C1 segment of cervical spinal cord (tissue), 14 donors: ENCODE measurements around the gene AGBL1.
"Not testable (repeated sequence)": the region's sequence is repeated elsewhere in the genome, so short reads cannot be mapped to it uniquely, and the experiment has no call there.

Source experiments
- DNase-seq, 14 donors: peaks; one replicate each; lab custom pipeline; 2025; lab: John Stamatoyannopoulos, UW

AGBL1 gene

GRCh38 chr15:86082619-86083380 is 3.1 kb downstream of the AGBL1 start:
- peak in 5 of 14 donors; percentile 5 to 87 (median 17) for DNase-seq

DNA sequence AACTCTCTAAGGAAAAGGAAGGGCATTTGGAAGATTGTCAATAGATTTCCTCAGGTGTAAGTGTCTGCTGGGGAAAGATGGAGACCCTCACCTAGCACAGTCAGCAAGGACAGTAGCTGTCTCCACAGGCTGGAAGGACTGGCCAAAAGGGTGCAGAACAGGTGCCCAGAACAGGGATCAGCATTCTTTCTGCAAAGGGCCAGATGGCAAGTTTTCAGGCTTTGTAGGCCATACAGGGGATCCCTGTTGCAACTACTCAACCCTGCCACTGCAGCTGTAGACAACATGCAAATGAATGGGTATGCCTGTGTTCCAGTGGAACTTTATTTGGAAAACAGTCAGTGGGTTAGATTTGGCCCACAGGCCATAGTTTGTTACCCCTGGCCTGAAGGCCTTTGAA is 8.1 kb downstream of the AGBL1 start:
- no peak for DNase-seq

- no peak for DNase-seq
Observed at GRCh38 chr15:86089422-86089821, 9.8 kb downstream of the AGBL1 start.

DNA sequence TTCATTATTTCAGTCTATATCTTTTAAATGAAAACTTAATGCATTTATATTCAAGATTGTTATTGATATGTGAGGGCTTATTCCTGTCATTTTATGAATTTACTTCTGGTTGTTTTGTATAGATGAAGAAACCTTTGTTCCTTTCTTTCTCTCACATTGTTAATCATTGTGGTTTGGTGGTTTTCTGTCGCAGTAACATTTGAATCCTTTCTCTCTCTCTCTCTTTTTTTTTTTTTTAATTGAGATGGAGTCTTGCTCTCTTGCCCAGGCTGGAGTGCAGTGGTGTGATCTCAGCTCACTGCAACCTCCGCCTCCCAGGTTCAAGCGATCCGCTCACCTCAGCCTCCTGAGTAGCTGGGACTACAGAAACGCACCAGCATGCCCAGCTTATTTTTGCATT is 22.1 kb downstream of the AGBL1 start:
- DNase-seq = no peak

- DNase-seq = no peak
Observed at GRCh38 chr15:86103825-86104224, 24.2 kb downstream of the AGBL1 start.

GRCh38 chr15:86106306-86106705 is 26.6 kb downstream of the AGBL1 start:
- DNase-seq = no peak

DNA sequence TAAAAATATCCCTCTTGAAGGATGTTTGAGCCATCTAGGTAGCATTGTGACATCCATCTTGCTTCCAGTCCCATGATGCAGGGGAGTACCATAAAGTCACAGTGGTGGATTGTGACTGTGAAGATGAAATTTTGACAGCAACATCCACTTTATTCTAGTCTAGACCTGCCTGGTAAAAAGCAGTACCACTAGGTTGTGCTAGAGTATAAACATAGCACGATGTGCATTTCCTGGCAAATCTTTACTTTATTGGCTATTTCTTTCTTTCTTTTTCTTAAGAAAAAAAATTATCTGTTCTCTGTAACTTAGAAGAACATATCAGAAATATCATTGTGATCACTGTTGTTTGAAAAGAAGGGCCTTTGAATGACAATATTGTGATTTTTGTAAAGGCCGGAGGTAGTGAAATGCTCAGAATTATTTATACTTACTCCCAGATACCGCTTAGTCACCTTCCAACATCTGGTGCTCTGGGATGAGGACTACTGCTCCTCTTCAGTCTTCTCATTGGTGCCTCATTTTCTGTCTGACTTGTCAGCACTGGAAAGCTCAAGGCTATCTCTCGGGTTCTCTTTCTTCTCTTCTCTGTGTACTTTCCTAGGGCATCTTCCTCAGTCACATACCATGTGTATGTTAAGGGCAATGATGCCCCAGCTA is 35.6 kb downstream of the AGBL1 start:
- no peak for DNase-seq

- DNase-seq = no peak
Observed at GRCh38 chr15:86121568-86122225, 42.0 kb downstream of the AGBL1 start.

DNA sequence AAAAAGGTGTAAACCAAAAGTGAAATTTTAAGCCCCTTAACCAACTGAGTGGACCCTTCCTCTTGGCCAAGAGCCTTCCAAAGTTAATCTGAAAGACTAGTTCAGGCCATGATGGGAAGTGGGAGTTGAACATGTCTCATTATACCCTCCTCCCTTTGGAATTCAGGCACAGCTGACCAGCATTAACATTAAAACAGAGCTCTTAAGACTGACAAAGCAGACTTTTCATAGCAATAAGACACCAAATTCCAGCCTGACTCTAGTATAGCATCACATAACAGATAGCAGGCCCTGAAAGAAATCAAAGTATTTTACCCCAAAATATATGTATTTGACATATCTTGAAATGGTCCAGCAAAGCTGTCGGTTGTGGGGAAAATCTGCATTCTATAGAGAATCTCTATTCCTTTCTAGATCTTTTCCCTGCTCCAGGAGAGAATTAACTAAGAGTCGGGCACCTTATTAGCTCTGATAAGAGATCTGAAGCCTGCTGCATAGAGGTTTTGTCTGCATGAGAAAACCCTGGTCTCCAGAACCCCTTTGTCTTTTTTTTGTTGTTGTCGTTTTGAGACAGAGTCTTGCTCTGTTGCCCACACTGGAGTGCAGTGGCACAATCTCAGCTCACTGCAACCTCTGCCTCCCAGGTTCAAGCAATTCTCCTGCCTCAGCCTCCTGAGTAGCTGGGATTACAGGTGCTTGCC is 43.2 kb downstream of the AGBL1 start:
- DNase-seq = not testable (repeated sequence)

DNA sequence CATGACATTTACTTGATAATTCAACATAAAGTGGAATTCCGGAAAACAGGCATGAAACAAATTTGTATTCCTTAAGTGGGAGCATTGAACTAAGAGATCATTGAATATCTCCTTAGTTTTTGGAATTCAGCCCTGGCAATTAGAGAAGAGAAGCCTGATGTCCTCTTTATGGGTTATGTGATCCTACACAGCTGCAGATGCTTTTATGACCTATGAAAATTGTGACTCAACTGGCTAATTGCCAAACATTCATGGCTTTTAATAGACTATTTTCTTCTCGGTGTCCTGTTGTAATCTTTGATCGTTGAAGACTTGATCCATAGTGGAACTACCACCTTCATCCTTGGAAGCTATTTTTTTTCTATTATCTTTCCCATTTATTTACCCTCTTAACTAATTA is 46.1 kb downstream of the AGBL1 start:
- DNase-seq = no peak

DNA sequence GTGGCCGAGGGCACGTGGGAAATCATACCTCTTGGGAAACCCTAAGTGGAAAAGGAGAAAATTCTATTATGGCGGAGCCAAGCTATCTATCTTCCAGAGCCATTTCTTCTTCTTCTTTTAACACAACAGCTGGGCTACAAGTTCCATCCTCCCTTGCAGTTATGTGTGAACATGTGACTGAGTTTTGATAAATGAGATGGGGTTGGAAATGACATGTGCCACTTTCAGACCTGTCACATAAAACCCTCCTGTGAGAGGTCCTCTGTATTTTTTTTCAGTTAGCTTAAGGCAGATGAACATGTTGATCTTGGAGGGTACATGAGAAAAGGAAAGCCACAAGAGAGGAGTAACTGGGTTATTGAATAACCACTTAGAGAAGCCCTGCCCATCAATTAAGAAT is 47.9 kb downstream of the AGBL1 start:
- no peak for DNase-seq

GRCh38 chr15:86135041-86135440 is 55.4 kb downstream of the AGBL1 start:
- DNase-seq = peak in 3 of 14 donors; percentile 7 to 35 (median 12)

- DNase-seq = no peak
Observed at GRCh38 chr15:86136861-86137260, 57.2 kb downstream of the AGBL1 start.

DNA sequence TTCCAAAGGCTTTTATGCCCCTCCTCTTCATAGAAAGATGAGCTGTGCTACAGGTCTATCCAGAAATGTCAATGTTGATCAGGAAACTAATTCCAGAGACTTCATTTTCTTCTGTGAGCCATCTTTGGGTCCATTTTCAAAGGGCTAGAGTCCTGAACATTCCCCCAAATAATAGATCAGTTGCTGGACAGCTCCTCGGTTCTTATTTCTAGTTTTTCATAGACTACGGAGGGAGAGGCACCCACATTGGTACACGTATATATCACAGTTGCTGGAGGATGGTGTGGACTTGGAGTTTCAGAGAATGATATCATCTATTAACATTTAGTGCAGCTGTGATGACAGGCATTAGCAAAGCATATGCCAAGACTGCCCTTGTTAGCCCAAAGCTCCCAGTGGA is 59.1 kb downstream of the AGBL1 start:
- DNase-seq = no peak

GRCh38 chr15:86139828-86140227 is 60.2 kb downstream of the AGBL1 start:
- no peak for DNase-seq

- DNase-seq = no peak
Observed at GRCh38 chr15:86154705-86155104, 75.0 kb downstream of the AGBL1 start.

DNA sequence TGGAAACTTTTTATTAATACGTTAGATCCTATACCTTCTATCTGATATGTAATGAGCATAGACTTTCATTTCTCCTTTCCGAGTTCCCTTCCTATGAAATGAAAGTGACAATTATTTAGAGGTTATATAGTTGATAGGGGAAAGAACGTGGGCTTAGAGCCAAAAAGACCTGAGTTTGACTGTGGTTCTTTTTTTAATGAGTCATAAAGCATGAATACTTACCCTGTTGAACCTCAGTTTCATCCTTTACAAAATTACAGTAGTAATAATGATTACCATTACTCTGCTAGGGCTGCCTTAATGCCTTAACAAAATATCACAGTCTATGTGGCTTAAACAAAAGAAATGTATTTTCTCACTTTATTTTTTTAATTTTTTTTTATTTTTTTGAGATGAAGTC is 75.9 kb downstream of the AGBL1 start:
- no peak for DNase-seq

DNA sequence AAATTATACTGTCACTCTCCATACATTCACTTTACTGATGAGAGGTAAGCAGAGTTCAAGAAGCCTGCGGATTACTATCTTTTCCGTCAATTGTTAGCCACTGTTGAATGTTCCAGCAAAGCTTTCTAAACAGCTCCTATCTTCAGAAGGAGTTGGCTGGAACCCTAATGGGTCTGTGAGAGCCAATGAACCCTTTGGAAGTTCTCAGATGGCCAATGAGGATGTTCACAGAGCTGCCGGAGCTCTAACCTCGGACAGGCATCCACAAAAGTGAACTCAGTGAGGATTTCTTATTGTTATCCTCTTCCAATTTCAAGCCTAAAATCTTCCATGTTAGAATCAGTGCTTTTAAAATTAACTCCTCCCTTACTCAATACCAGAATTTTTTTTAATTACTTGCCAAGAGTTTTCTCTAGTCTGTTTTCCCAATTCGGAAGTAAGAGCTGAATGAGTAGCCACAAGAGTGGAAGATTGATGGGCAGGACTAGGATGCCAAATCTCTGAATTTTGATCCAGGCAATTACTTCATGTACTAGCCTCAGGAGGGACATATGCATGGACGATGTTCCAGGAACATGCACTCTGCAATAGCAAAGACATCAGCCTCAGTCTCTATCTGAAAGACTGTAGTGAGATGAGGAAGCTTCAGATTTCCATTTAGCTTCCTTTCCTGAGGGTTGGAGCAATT is 78.1 kb downstream of the AGBL1 start:
- DNase-seq = peak in 1 of 14 donors; percentile 10

GRCh38 chr15:86159468-86159867 is 79.8 kb downstream of the AGBL1 start:
- no peak for DNase-seq

- DNase-seq = no peak
Observed at GRCh38 chr15:86161250-86161649, 81.6 kb downstream of the AGBL1 start.

DNA sequence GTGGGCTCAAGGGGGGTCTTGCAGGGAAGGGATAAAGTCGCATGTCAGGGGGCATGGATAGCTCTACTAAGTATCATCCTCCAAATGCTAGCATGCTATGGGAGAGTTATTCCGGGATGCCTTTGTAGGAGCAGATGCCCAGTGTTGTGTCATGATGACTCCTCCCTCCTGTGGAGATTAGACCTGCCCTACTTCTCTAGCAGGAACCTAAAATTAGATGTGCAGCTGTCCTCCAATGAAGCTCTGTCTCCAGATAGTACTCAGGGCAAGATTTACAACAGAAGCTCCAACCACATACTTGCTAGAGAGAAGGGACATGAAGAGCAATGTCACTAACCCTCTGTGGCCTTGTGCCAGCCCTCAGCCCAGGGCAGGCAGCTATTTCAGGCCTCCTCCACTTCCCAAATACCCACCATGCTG is 82.5 kb downstream of the AGBL1 start:
- peak in 4 of 14 donors; percentile 9 to 96 (median 11) for DNase-seq
